Neural crest cell (in vitro differentiated cells): ENCODE results near the gene CPVL. TPM values are rescaled to one million over a fixed set of nuclear protein-coding genes. Genes with fewer than 3 reads are reported as not detected.
A peak's percentile ranks its signal among the peaks of the same experiment; 100 is the strongest.

Experiments
- DNase-seq: peaks from one replicate; pipeline ENCODE4 v3.0.0; 2021; ENCODE audit warnings: low read depth, mixed read lengths, low spot score
- H3K27ac Mint-ChIP-seq: one replicate; pipeline ENCODE4 v1.8.0; 2021; ENCODE audit warnings: mild to moderate bottlenecking, mixed read lengths; ENCODE audit not compliant: unreplicated experiment
- H3K27me3 Mint-ChIP-seq: 2 replicates; pipeline ENCODE4 v1.8.0; 2021; ENCODE audit warnings: low read depth, mild to moderate bottlenecking, mixed read lengths
- H3K36me3 Mint-ChIP-seq: 2 replicates; pipeline ENCODE4 v1.8.0; 2021; ENCODE audit warnings: low read depth, mild to moderate bottlenecking, mixed read lengths
- H3K4me1 Mint-ChIP-seq: 2 replicates; pipeline ENCODE4 v1.8.0; 2021; ENCODE audit warnings: mixed read lengths
- H3K4me3 Mint-ChIP-seq: one replicate; pipeline ENCODE4 v1.8.0; 2021; ENCODE audit warnings: mild to moderate bottlenecking, mixed read lengths
- H3K9me3 Mint-ChIP-seq: 2 replicates; pipeline ENCODE4 v1.8.0; 2021; ENCODE audit warnings: mixed read lengths
- CTCF ChIP-seq: fragments of 200-600 bp; sonication (generic); conservative IDR thresholded peaks from 2 replicates; pipeline ENCODE4 v1.5.0; 2021; ENCODE audit warnings: antibody characterized with exemption, mild to moderate bottlenecking
- total RNA-seq: library from RNA; stranded (reverse); gene quantifications from 2 replicates; pipeline ENCODE4 v1.2.1, GENCODE V29; 2021

The CPVL gene
- total RNA-seq, 1 donor from 2014 or later, result 31.3 TPM

DNA sequence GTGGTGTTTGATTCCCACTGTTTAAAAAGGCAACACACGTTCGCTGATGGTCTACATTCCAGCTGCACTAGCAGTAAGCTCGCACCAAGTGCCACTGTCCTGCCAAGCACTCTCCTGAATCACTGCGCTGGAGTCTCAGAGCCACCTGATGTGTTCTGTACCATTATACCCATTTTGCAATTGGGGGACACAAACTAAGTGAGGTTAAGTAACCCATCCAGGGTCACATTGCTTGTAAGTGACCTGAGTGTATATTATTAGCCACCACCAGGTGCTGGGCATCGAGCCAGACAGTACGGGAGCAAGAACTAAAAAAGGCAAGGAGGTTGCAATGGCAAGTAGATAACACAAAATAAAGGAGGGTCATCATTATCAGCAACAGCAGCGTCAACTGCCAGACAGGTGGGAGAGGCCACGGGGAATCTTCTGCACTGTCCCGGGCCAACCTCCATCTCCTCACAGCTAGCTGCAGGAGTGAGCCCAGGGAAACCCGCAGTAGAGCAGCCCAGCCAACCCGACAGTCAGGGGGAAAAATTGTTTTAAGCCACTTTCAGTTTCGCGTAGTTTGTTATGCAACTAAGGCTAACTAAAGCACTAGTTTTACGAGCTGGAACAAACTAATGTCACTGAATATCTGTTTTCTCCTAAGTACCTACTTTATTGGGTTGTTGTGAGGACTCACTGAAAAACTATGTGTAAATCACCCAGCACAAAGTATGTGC lies 712 bp upstream of the CPVL start:
- no peak for DNase-seq
- Mint-ChIP-seq H3K4me1 (peaks cover 33% of the 10 kb centered on the region), H3K27ac (no peak overlapping the region), H3K36me3 (peaks cover 2% of the 10 kb centered on the region), H3K9me3 (peaks cover 2% of the 10 kb centered on the region), H3K4me3 (peak overlapping the region; percentile 94), H3K27me3 (peaks cover 28% of the 10 kb centered on the region)
- peak; percentile 42 for TF ChIP-seq CTCF

- H3K27ac Mint-ChIP-seq, result peak overlapping the region; percentile 76
- DNase-seq, result no peak
- no peak for TF ChIP-seq CTCF
- peaks cover 2% of the 10 kb centered on the region for H3K9me3 Mint-ChIP-seq
- H3K4me1 Mint-ChIP-seq, result peaks cover 34% of the 10 kb centered on the region
- H3K27me3 Mint-ChIP-seq, result peaks cover 28% of the 10 kb centered on the region
- H3K36me3 Mint-ChIP-seq, result peaks cover 2% of the 10 kb centered on the region
- peak overlapping the region; percentile 94 for H3K4me3 Mint-ChIP-seq
These were observed 732 bp downstream of the CPVL start for GRCh38 chr7:29145553-29146056.

DNA sequence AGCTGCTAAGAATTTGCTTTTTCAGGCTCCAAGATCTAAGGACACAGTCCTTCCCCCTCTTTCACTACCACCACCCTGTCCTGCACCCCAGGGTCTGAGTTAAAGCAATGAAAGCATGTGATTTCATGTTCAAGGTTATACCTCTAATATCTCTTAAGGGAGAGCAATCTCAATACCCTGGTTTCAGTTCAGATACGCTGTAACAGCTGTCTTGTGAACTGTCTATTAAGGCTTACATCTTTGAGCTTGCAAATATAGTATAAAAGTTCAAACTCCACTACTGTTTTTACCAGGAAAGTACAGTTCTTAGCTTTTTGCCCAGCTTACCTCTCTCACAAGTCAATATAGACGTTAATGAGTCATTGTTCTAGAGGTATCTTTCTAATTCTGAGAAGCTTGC lies 2.6 kb downstream of the CPVL start:
- Mint-ChIP-seq H3K4me3 (peak overlapping the region; percentile 48), H3K27ac (no peak overlapping the region), H3K27me3 (peaks cover 28% of the 10 kb centered on the region), H3K9me3 (no peaks in the 10 kb centered on the region), H3K36me3 (peaks cover under 1% of the 10 kb centered on the region), H3K4me1 (peaks cover 29% of the 10 kb centered on the region)
- no peak for TF ChIP-seq CTCF
- no peak for DNase-seq

DNA sequence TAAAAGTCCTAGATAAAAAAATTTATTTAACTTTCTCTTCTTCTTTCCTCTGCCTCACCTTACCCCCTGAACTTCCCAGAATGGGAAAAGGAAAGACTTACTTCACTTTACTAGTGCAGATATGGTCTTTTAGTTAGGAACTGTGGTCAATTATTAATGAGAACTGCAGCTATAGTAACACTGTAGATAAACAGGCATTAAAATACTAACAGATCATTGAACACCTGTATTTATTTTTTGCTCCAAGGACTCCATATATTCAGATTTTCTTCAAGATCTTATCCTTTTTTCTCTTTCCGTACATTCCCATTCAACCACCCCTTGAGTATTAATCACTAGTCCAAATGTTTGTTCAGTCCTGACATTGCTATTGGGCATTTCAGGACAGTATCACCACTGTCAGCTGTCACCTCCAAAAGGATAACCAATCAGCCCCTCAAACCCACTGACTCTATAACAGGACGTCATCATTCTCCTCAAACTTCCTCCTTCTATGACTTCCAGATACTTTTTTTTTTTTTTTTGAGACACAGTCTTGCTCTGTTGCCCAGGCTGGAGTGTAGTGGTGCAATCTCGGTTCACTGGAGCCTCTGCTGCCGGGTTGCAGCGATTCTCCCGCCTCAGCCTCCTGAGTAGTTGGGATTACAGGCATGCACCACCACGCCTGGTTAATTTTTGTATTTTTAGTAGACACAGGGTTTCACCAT lies 4.2 kb downstream of the CPVL start:
- DNase-seq, result no peak
- no peak overlapping the region for H3K4me3 Mint-ChIP-seq
- no peaks in the 10 kb centered on the region for H3K9me3 Mint-ChIP-seq
- H3K27ac Mint-ChIP-seq, result no peak overlapping the region
- H3K36me3 Mint-ChIP-seq, result no peaks in the 10 kb centered on the region
- H3K27me3 Mint-ChIP-seq, result peaks cover 22% of the 10 kb centered on the region
- no peak for TF ChIP-seq CTCF
- H3K4me1 Mint-ChIP-seq, result peaks cover 29% of the 10 kb centered on the region

DNA sequence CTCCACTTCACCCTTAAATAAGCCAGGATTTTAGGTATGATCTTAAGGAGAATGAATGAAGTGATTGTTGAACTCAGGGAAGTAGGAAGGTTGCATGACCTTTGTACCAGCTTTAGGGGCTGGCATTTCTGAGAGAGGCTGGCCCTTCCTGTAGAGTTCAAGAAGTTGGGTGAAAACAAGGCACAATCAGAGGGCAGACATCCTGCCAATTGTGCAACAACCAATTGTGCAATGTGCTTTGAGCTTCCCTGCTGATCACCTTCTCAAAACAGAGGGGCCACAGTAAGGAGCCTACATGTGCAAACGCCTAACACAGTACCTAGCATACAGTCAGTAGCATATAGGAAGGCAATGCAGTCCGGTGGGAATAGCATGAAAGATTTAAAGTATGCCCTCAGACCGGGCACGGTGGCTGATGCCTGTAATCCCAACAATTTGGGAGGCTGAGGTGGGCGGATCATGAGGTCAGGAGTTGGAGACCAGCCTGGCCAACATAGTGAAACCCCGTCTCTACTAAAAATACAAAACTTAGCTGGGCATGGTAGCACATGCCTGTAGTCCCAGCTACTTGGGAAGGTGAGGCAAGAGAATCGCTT lies 5.4 kb downstream of the CPVL start:
- Mint-ChIP-seq H3K4me1 (peaks cover 18% of the 10 kb centered on the region), H3K36me3 (no peaks in the 10 kb centered on the region), H3K27me3 (peaks cover 10% of the 10 kb centered on the region), H3K4me3 (no peak overlapping the region), H3K9me3 (no peaks in the 10 kb centered on the region), H3K27ac (no peak overlapping the region)
- no peak for TF ChIP-seq CTCF
- no peak for DNase-seq
